ENCODE data around the gene SCG2.
A peak's percentile ranks its signal among the peaks of the same experiment; 100 is the strongest.

GRCh38 chr2:223576873-223577272, 25.3 kb downstream of the SCG2 start:
- TF ChIP-seq POLR2A (IDR thresholded peaks at IDR 0.05; ENCODE audit: low read depth, low read length) (no peak), CTCF (conservative IDR thresholded peaks at IDR 0.05; ENCODE audit: low read depth, low read length) (no peak), CEBPB (IDR thresholded peaks at IDR 0.05; ENCODE audit: low read depth, low read length) (peak; percentile 91), MAFK (IDR thresholded peaks at IDR 0.05; ENCODE audit: low read depth, low read length) (peak; percentile 71), CHD1 (IDR thresholded peaks at IDR 0.05; ENCODE audit: low read depth, low read length) (no peak), MXI1 (IDR thresholded peaks at IDR 0.05; ENCODE audit: borderline replicate concordance, low read depth, low read length) (no peak), BHLHE40 (IDR thresholded peaks at IDR 0.05; ENCODE audit: low read depth, low read length) (peak; percentile 55), RFX5 (IDR thresholded peaks at IDR 0.05; ENCODE audit: low read depth, low read length) (no peak), SMC3 (IDR thresholded peaks at IDR 0.05; ENCODE audit: low read depth, low read length) (no peak), RAD21 (IDR thresholded peaks at IDR 0.05; ENCODE audit: low read length) (no peak), MAZ (IDR thresholded peaks at IDR 0.05; ENCODE audit: borderline replicate concordance, low read depth, low read length) (no peak), USF2 (IDR thresholded peaks at IDR 0.05; ENCODE audit: low read depth, low read length) (no peak), FOS (IDR thresholded peaks at IDR 0.05; ENCODE audit: low read depth, low read length) (peak; percentile 96)

Measured in IMR-90 (cell line).